Endothelial cell of umbilical vein (primary cell): Measurements from ENCODE around the gene AMHR2. TPM values are rescaled to one million over a fixed set of nuclear protein-coding genes. Genes with fewer than 3 reads are reported as not detected.

Source experiments
- BruUV-seq: library from RNA; stranded (reverse); fragments of 400-500 nt; replicated peaks from 2 replicates; lab custom pipeline; 2021; lab: Mats Ljungman, UMichigan
- CTCF ChIA-PET: fragments of 300-600, 350-600 bp; sonication (Branson Sonifier 250); formaldehyde crosslinking; loops from one replicate; lab custom pipeline; 2021; ENCODE audit warnings: antibody characterized with exemption, inconsistent platforms; lab: Charles Lee
- POLR2A ChIA-PET: fragments of 300-600, 350-600 bp; sonication (Branson Sonifier 250); formaldehyde crosslinking; loops from one replicate; lab custom pipeline; 2021; ENCODE audit warnings: antibody characterized with exemption, inconsistent platforms; lab: Charles Lee
- DNase-seq: peaks from one replicate; pipeline ENCODE4 v3.0.0-alpha.2; 2011; ENCODE audit warnings: low read depth, low spot score
- FAIRE-seq: peaks from 2 replicates; lab custom pipeline; 2011; peaks lifted over from hg19 to GRCh38; lab: Jason Lieb, UNC
- H2AFZ ChIP-seq: 2 replicates; pipeline ENCODE4 v1.6.0; 2012; ENCODE audit warnings: low read depth, low read length, control low read depth, inconsistent platforms
- H3K27ac ChIP-seq: 2 replicates; pipeline ENCODE4 v1.5.1; 2011; ENCODE audit warnings: low read depth, mild to moderate bottlenecking, control low read depth, low read length, moderate library complexity; ENCODE audit not compliant: insufficient read depth
- H3K27me3 ChIP-seq, 2 experiments: 2 replicates each; pipeline versions ENCODE4 v1.6.0 to v1.6.1; 2011; ENCODE audit warnings: low read length in 2 of 2, mixed read lengths in 1 of 2; ENCODE audit not compliant: control insufficient read depth in 2 of 2, insufficient read depth in 2 of 2
- H3K36me3 ChIP-seq, 2 experiments: 2 replicates in 1 of 2; 3 replicates in 1 of 2; pipeline ENCODE4 v1.5.1; 2011; ENCODE audit warnings: low read length in 2 of 2, mild to moderate bottlenecking in 1 of 2, moderate library complexity in 1 of 2; ENCODE audit not compliant: control insufficient read depth in 2 of 2, insufficient read depth in 2 of 2; ENCODE audit errors: extremely low read depth in 1 of 2
- H3K4me1 ChIP-seq: 3 replicates; pipeline ENCODE4 v1.5.1; 2011; ENCODE audit warnings: mild to moderate bottlenecking, low read length; ENCODE audit not compliant: control insufficient read depth, insufficient read depth; ENCODE audit errors: extremely low read depth
- H3K4me2 ChIP-seq: 2 replicates; pipeline ENCODE4 v1.6.1; 2011; ENCODE audit warnings: low read length, control low read depth, mixed read lengths; ENCODE audit not compliant: insufficient read depth
- H3K4me3 ChIP-seq, 3 experiments: fragments of 200-600 bp in 1 of 3; sonication (generic), shearing (Covaris generic) in 1 of 3; replicated peaks in 1 of 3; 2 replicates each; pipeline ENCODE4 v1.5.1; 2011 to 2016; ENCODE audit warnings: control low read depth in 3 of 3, low read length in 3 of 3, mild to moderate bottlenecking in 2 of 3, inconsistent platforms in 1 of 3, low read depth in 1 of 3, moderate library complexity in 1 of 3; ENCODE audit not compliant: insufficient read depth in 1 of 3
- H3K79me2 ChIP-seq: 2 replicates; pipeline ENCODE4 v1.6.0; 2012; ENCODE audit warnings: low read length, inconsistent platforms; ENCODE audit not compliant: control insufficient read depth, insufficient read depth
- H3K9ac ChIP-seq: replicated peaks from 2 replicates; pipeline ENCODE3; 2011; ENCODE audit warnings: low read length, control low read depth; ENCODE audit not compliant: insufficient read depth; ENCODE audit errors: extremely low read depth
- H3K9me1 ChIP-seq: replicated peaks from 3 replicates; pipeline ENCODE4 v1.6.0; 2011; ENCODE audit warnings: mild to moderate bottlenecking, low read length; ENCODE audit not compliant: control insufficient read depth, insufficient read depth; ENCODE audit errors: extremely low read depth
- H3K9me3 ChIP-seq: replicated peaks from 2 replicates; pipeline ENCODE4 v1.5.1; 2012; ENCODE audit warnings: low read length, inconsistent platforms; ENCODE audit not compliant: control insufficient read depth, insufficient read depth
- H4K20me1 ChIP-seq: replicated peaks from 2 replicates; pipeline ENCODE3; 2011; ENCODE audit warnings: mild to moderate bottlenecking, low read length; ENCODE audit not compliant: control insufficient read depth, insufficient read depth; ENCODE audit errors: extremely low read depth
- EZH2 ChIP-seq: IDR thresholded peaks from 2 replicates; pipeline ENCODE4 v1.6.1; 2012; ENCODE audit warnings: borderline replicate concordance, low read depth, mild to moderate bottlenecking, moderate library complexity, low read length, inconsistent platforms; ENCODE audit not compliant: severe bottlenecking
- MYC ChIP-seq: IDR thresholded peaks from one replicate; pipeline ENCODE4 v1.6.1; 2011; ENCODE audit warnings: mild to moderate bottlenecking, low read depth, low read length
- POLR2A ChIP-seq: IDR thresholded peaks from 2 replicates; pipeline ENCODE4 v1.6.1; 2012; ENCODE audit warnings: low read depth, mild to moderate bottlenecking, control low read depth, low read length
- dilution Hi-C: fragments of 300-500 bp; cut with MboI; formaldehyde crosslinking; loops from one replicate; pipeline ENCODE4 v1.15.0; 2019; ENCODE audit warnings: low sequenced_read_pairs; ENCODE audit not compliant: extremely low pct_ligation_motif_present
- intact Hi-C: fragments of 100-400 bp; cut with micrococcal nuclease; formaldehyde crosslinking; loops from one replicate; pipeline ENCODE4 v1.10.0; 2022
- polyA plus RNA-seq, 4 experiments: library from polyadenylated mRNA; depleted of rRNA in 3 of 4; stranded (reverse) in 3 of 4; unstranded in 1 of 4; fragments of >200 nt; gene quantifications; 2 replicates each; pipeline versions ENCODE4 v1.2.1 to v1.2.3, GENCODE V29; 2011 to 2012; ENCODE audit warnings: missing spikeins in 1 of 4
- total RNA-seq: library from RNA; stranded (reverse); gene quantifications from 2 replicates; pipeline ENCODE4 v1.2.3, GENCODE V29; 2021

Gene AMHR2
- total and polyA plus RNA-seq, 2 donors (not counting 3 experiments of a cell fraction or from before 2014, with no cell fraction given), result not detected

- no peaks in the 10 kb centered on the region for H3K9me3 ChIP-seq
- ChIA-PET CTCF (interaction anchor here (1.0 to 3.6 kb wide), 6 partner anchors 8 to 136 kb away, joined by 3 to 32 read pairs (median 6); no protein-coding TSS in a partner anchor), POLR2A (interaction anchor here (0.6 to 1.9 kb wide), 3 partner anchors 20 to 379 kb away, joined by 4 to 8 read pairs (median 4); partner anchors contain the start of gene TARBP2)
- no peaks in the 10 kb centered on the region for H3K4me1 ChIP-seq
- peaks cover 6% of the 10 kb centered on the region for H4K20me1 ChIP-seq
- no peaks in the 10 kb centered on the region for H3K9me1 ChIP-seq
- intact Hi-C loops, result no loop called here
- FAIRE-seq (no peak), DNase-seq (no peak)
- no peak overlapping the region for H3K9ac ChIP-seq
- TF ChIP-seq MYC (no peak), EZH2 (no peak), POLR2A (peak; percentile 23)
- dilution Hi-C loops, result no loop called here
- BruUV-seq, result no TSS peak
- peaks cover 41 to 62% of the 10 kb centered on the region in 2 experiments for H3K36me3 ChIP-seq
- H3K27ac ChIP-seq, result no peak overlapping the region
- no peak overlapping the region for H2AFZ ChIP-seq
- H3K4me2 ChIP-seq, result no peak overlapping the region
- H3K79me2 ChIP-seq, result peaks cover 14% of the 10 kb centered on the region
- no peaks in the 10 kb centered on the region for H3K27me3 ChIP-seq
- H3K4me3 ChIP-seq, result no peak overlapping the region
These were observed 57.1 kb downstream of the AMHR2 start for GRCh38 chr12:53480491-53481442.

Other genes with a start within 250 kb of the AMHR2 start
- 34.9 and 38.1 TPM in 2 replicates for gene ZNF740, start 243.1 kb upstream of the AMHR2 start, total RNA-seq
- 7.9 and 10.5 TPM in 2 replicates for gene ZNF740, start 243.1 kb upstream of the AMHR2 start, polyA plus RNA-seq
- gene CSAD, start 242.9 kb upstream of the AMHR2 start, total RNA-seq, result 21.1 and 22.0 TPM in 2 replicates
- 24.0 and 24.4 TPM in 2 replicates for gene CSAD, start 242.9 kb upstream of the AMHR2 start, polyA plus RNA-seq
- gene ITGB7, start 216.6 kb upstream of the AMHR2 start, total RNA-seq, result not detected in 2 replicates
- gene ITGB7, start 216.6 kb upstream of the AMHR2 start, polyA plus RNA-seq, result 0.17 and 0.18 TPM in 2 replicates
- 16.1 and 19.5 TPM in 2 replicates for gene RARG, start 191.6 kb upstream of the AMHR2 start, total RNA-seq
- 9.9 and 11.6 TPM in 2 replicates for gene RARG, start 191.6 kb upstream of the AMHR2 start, polyA plus RNA-seq
- gene ESPL1, start 155.6 kb upstream of the AMHR2 start, total RNA-seq, result 39.3 and 42.7 TPM in 2 replicates
- gene ESPL1, start 155.6 kb upstream of the AMHR2 start, polyA plus RNA-seq, result 16.2 and 18.8 TPM in 2 replicates
- 286 and 301 TPM in 2 replicates for gene PFDN5, start 128.3 kb upstream of the AMHR2 start, total RNA-seq
- gene PFDN5, start 128.3 kb upstream of the AMHR2 start, polyA plus RNA-seq, result 665 and 745 TPM in 2 replicates
- gene MYG1, start 124.2 kb upstream of the AMHR2 start, total RNA-seq, result 61.1 and 65.8 TPM in 2 replicates
- 65.5 and 65.9 TPM in 2 replicates for gene MYG1, start 124.2 kb upstream of the AMHR2 start, polyA plus RNA-seq
- 57.8 and 60.0 TPM in 2 replicates for gene AAAS, start 102.2 kb upstream of the AMHR2 start, total RNA-seq
- gene AAAS, start 102.2 kb upstream of the AMHR2 start, polyA plus RNA-seq, result 83.1 and 86.0 TPM in 2 replicates
- not detected in 2 replicates for gene SP7, start 87.5 kb upstream of the AMHR2 start, total RNA-seq
- gene SP7, start 87.5 kb upstream of the AMHR2 start, polyA plus RNA-seq, result not detected in 2 replicates
- gene SP1, start 43.7 kb upstream of the AMHR2 start, total RNA-seq, result 56.3 and 57.7 TPM in 2 replicates
- gene SP1, start 43.7 kb upstream of the AMHR2 start, polyA plus RNA-seq, result 33.2 and 34.8 TPM in 2 replicates
- 123 and 139 TPM in 2 replicates for gene PRR13, start 17.9 kb downstream of the AMHR2 start, total RNA-seq
- 60.6 and 68.9 TPM in 2 replicates for gene PRR13, start 17.9 kb downstream of the AMHR2 start, polyA plus RNA-seq
- gene PCBP2, start 28.2 kb downstream of the AMHR2 start, total RNA-seq, result 948 and 995 TPM in 2 replicates
- 431 and 526 TPM in 2 replicates for gene PCBP2, start 28.2 kb downstream of the AMHR2 start, polyA plus RNA-seq
- gene MAP3K12, start 75.6 kb downstream of the AMHR2 start, total RNA-seq, result 29.3 and 33.3 TPM in 2 replicates
- 66.2 and 69.2 TPM in 2 replicates for gene MAP3K12, start 75.6 kb downstream of the AMHR2 start, polyA plus RNA-seq
- 53.8 and 57.2 TPM in 2 replicates for gene TARBP2, start 77.4 kb downstream of the AMHR2 start, total RNA-seq
- gene TARBP2, start 77.4 kb downstream of the AMHR2 start, polyA plus RNA-seq, result 82.8 and 92.1 TPM in 2 replicates
- gene NPFF, start 83.6 kb downstream of the AMHR2 start, total RNA-seq, result not detected in 2 replicates
- gene NPFF, start 83.6 kb downstream of the AMHR2 start, polyA plus RNA-seq, result 0.30 TPM in 1 of 2 replicates, not detected in the other
- gene ATF7, start 202.5 kb downstream of the AMHR2 start, total RNA-seq, result 56.9 and 68.5 TPM in 2 replicates
- 31.4 and 36.0 TPM in 2 replicates for gene ATF7, start 202.5 kb downstream of the AMHR2 start, polyA plus RNA-seq